Kidney (tissue), 14 donors: ENCODE results near the gene UBAC1. TPM values are rescaled to one million over a fixed set of nuclear protein-coding genes. Genes with fewer than 3 reads are reported as not detected.

Source experiments
- DNase-seq, 5 donors: peaks; one replicate each; pipeline ENCODE4 v3.0.0-alpha.2; 2013 to 2020
- FAIRE-seq: peaks from 2 replicates; lab custom pipeline; 2012; peaks lifted over from hg19 to GRCh38; lab: Jason Lieb, UNC
- H3K27ac ChIP-seq, 2 donors: one replicate each; pipeline ENCODE4 v1.7.0; 2013; ENCODE audit warnings: low read depth in 2 of 2, low read length in 2 of 2, inconsistent platforms in 1 of 2
- H3K27me3 ChIP-seq: one replicate; pipeline ENCODE4 v1.7.1; 2013; ENCODE audit warnings: low read length, inconsistent platforms; ENCODE audit not compliant: control insufficient read depth, insufficient read depth
- H3K36me3 ChIP-seq, 3 donors: one replicate each; pipeline versions ENCODE4 v1.7.0 to v1.7.1; 2013; ENCODE audit warnings: low read length in 3 of 3, control low read depth in 1 of 3, inconsistent platforms in 1 of 3; ENCODE audit not compliant: insufficient read depth in 3 of 3, control insufficient read depth in 2 of 3
- H3K4me1 ChIP-seq, 3 donors: one replicate each; pipeline versions ENCODE4 v1.7.0 to v1.7.1; 2013; ENCODE audit warnings: low read length in 3 of 3, inconsistent platforms in 1 of 3, low read depth in 1 of 3; ENCODE audit not compliant: control insufficient read depth in 2 of 3, insufficient read depth in 2 of 3
- H3K4me3 ChIP-seq, 3 donors: one replicate each; pipeline versions ENCODE4 v1.7.0 to v1.8.1; 2013; ENCODE audit warnings: low read length in 3 of 3, control low read depth in 1 of 3, inconsistent platforms in 1 of 3
- H3K9ac ChIP-seq, 3 donors: one replicate each; pipeline versions ENCODE4 v1.7.0 to v1.7.1; 2013; ENCODE audit warnings: low read length in 3 of 3, control low read depth in 1 of 3, inconsistent platforms in 1 of 3
- H3K9me3 ChIP-seq, 3 donors: one replicate each; pipeline versions ENCODE4 v1.7.0 to v1.7.1; 2013; ENCODE audit warnings: low read length in 3 of 3, control low read depth in 1 of 3, inconsistent platforms in 1 of 3; ENCODE audit not compliant: control insufficient read depth in 2 of 3, insufficient read depth in 1 of 3
- intact Hi-C: fragments of 100-400 bp; cut with DNase I; formaldehyde crosslinking; loops from one replicate; pipeline ENCODE4 v1.11.1; 2022
- polyA plus RNA-seq: library from polyadenylated mRNA; stranded (reverse); fragments of 350-450 nt; fragmentation: Illumina TruSeq; extraction: RNeasy Lipid Tissue Mini Kit (QIAGEN cat#74804); gene quantifications from one replicate; pipeline ENCODE4 v1.2.3, GENCODE V29; 2014; ENCODE audit warnings: low read depth, low replicate concordance; ENCODE audit not compliant: insufficient read depth
- total RNA-seq: library from RNA; stranded (reverse); fragmentation: NEBNext Ultra II Directional; extraction: Animal tissue kit (Norgen Biotek cat#: 25700); gene quantifications from one replicate; pipeline ENCODE4 v1.2.1, GENCODE V29; 2021
- TF ChIP-seq, protein P1 (sequence below): IDR thresholded peaks from 3 replicates; pipeline ENCODE4 v1.5.1; 2012; ENCODE audit warnings: mild to moderate bottlenecking, moderate library complexity, borderline replicate concordance; ENCODE audit not compliant: insufficient read depth; ENCODE audit errors: extremely low read depth
- donor health status: control.
- donor health status: control.
- donor health status: control.
- donor health status: control.
- donor health status: control.
- donor health status: DM: yes; HTN: yes; CAD: no.
- donor health status: Normal renal cell carcinoma (clear cell type).

UBAC1 gene
- total and polyA plus RNA-seq, 2 donors from 2014 or later: 40.2 to 52.6 TPM

DNA sequence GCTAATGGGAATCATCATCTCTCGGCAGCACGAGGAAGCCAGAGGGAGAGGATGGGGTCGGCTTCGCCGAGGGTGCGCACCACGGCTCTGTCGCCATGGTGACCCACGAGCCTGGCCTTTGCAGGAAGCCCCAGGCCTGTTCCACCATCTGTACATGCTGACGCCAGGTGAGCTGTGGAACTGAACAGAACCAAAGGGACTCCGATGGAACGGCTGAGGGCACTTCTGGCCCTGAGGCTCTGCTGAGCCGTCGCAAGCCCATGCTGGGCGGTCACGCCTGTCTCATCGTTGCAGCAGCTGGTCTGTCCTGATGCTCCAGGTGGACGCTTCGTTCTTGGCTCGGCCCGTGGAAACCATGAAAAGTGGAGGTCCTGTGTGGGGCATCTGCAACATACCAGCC, 34.6 kb upstream of the UBAC1 start:
- H3K9me3 ChIP-seq: no peaks in the 10 kb centered on the region
- DNase-seq: no peak
- peaks cover 0 to 24% (median 0%) of the 10 kb centered on the region in 3 donors for H3K4me1 ChIP-seq
- no peaks in the 10 kb centered on the region for H3K36me3 ChIP-seq
- TF ChIP-seq, protein P1, sequence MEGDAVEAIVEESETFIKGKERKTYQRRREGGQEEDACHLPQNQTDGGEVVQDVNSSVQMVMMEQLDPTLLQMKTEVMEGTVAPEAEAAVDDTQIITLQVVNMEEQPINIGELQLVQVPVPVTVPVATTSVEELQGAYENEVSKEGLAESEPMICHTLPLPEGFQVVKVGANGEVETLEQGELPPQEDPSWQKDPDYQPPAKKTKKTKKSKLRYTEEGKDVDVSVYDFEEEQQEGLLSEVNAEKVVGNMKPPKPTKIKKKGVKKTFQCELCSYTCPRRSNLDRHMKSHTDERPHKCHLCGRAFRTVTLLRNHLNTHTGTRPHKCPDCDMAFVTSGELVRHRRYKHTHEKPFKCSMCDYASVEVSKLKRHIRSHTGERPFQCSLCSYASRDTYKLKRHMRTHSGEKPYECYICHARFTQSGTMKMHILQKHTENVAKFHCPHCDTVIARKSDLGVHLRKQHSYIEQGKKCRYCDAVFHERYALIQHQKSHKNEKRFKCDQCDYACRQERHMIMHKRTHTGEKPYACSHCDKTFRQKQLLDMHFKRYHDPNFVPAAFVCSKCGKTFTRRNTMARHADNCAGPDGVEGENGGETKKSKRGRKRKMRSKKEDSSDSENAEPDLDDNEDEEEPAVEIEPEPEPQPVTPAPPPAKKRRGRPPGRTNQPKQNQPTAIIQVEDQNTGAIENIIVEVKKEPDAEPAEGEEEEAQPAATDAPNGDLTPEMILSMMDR: no peak
- no peak overlapping the region for H3K9ac ChIP-seq
- intact Hi-C loops: no loop called here
- H3K27me3 ChIP-seq: no peaks in the 10 kb centered on the region
- no peak for FAIRE-seq
- H3K27ac ChIP-seq: no peak overlapping the region
- no peak overlapping the region for H3K4me3 ChIP-seq

DNA sequence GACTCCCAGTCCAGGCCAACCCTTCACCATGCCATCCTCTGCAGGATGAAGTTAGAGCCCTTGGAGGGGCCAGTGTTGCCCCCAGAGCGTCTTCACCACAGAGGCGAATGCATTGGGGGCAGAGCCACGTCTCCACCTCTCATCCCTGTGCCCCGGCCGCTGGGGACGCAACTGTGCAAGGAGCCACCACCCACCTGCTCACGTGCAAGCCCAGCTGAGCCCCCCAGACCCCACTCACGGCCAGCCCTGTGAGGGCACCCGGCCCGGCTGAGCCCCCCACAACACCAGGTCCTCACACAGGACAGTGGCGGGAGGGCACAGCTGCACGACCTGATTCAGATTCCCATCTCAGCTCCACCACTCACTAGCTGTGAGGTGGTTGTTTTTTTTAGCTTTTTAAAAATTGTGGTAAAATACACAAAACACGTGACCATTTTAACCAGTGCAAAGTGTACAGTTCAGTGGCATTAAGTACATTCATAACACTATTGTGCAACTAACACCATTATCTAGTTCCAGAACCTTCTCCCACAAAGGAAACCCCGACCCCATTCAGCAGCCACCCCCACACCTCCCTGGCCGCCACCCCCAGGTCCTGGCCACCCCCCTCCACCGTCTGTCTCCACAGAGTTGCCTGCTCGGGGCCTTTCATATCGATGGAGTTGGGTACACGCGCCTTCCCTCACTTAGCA, 33.5 kb upstream of the UBAC1 start:
- Histone ChIP-seq H3K36me3 (no peaks in the 10 kb centered on the region), H3K27me3 (no peaks in the 10 kb centered on the region), H3K9me3 (no peaks in the 10 kb centered on the region), H3K9ac (no peak overlapping the region), H3K4me3 (no peak overlapping the region), H3K27ac (no peak overlapping the region), H3K4me1 (peaks cover 0 to 29% (median 0%) of the 10 kb centered on the region in 3 donors)
- intact Hi-C loops: no loop called here
- DNase-seq (no peak), FAIRE-seq (no peak)
- TF ChIP-seq, protein P1: no peak

- Histone ChIP-seq H3K9ac (no peak overlapping the region), H3K9me3 (no peaks in the 10 kb centered on the region), H3K27me3 (no peaks in the 10 kb centered on the region), H3K27ac (peak overlapping the region in 1 of 2 donors; percentile 51), H3K36me3 (no peaks in the 10 kb centered on the region), H3K4me3 (no peak overlapping the region), H3K4me1 (peaks cover 0 to 29% (median 0%) of the 10 kb centered on the region in 3 donors)
- intact Hi-C loops: no loop called here
- TF ChIP-seq, protein P1: no peak
- FAIRE-seq (no peak), DNase-seq (no peak)
Measured at GRCh38 chr9:135993765-135994500, 32.8 kb upstream of the UBAC1 start.
